ENCODE data around the gene IL4I1.

The IL4I1 gene

DNA sequence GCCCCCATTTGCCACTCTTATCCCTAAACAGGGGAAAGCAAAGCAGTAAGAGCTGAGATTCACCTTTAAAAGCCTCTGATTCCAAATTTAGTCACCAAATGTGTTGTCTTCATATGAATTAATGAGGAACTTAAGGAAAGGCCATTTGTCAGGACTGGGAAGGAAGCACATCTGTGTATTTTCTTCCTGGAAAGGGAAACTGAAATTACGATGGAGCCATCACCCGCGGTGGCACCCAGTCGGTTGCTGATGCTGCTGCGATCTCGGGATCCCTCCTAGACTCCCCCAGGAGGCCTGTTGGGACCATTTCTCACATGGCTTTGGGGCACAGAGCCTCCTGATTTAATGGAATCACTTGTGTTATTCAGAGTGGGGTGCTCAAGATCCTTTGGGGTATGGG lies 7.4 kb upstream of the IL4I1 start:
- no peak for DNase-seq (ENCODE audit: low read depth)
- TF ChIP-seq, protein P1, sequence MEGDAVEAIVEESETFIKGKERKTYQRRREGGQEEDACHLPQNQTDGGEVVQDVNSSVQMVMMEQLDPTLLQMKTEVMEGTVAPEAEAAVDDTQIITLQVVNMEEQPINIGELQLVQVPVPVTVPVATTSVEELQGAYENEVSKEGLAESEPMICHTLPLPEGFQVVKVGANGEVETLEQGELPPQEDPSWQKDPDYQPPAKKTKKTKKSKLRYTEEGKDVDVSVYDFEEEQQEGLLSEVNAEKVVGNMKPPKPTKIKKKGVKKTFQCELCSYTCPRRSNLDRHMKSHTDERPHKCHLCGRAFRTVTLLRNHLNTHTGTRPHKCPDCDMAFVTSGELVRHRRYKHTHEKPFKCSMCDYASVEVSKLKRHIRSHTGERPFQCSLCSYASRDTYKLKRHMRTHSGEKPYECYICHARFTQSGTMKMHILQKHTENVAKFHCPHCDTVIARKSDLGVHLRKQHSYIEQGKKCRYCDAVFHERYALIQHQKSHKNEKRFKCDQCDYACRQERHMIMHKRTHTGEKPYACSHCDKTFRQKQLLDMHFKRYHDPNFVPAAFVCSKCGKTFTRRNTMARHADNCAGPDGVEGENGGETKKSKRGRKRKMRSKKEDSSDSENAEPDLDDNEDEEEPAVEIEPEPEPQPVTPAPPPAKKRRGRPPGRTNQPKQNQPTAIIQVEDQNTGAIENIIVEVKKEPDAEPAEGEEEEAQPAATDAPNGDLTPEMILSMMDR (IDR thresholded peaks at IDR 0.05; ENCODE audit: low read depth, low read length): no peak
- TF ChIP-seq, protein P2, sequence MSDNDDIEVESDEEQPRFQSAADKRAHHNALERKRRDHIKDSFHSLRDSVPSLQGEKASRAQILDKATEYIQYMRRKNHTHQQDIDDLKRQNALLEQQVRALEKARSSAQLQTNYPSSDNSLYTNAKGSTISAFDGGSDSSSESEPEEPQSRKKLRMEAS (IDR thresholded peaks at IDR 0.05; ENCODE audit: low read depth, low read length): no peak
- no peak for TF ChIP-seq POLR2A (IDR thresholded peaks at IDR 0.05; ENCODE audit: extremely low read depth, insufficient read length)
- no peak for TF ChIP-seq MYC (IDR thresholded peaks at IDR 0.05; ENCODE audit: low read depth, low read length)
- no peak overlapping the region for H3K4me3 ChIP-seq (ENCODE audit: low read depth, low read length)

DNA sequence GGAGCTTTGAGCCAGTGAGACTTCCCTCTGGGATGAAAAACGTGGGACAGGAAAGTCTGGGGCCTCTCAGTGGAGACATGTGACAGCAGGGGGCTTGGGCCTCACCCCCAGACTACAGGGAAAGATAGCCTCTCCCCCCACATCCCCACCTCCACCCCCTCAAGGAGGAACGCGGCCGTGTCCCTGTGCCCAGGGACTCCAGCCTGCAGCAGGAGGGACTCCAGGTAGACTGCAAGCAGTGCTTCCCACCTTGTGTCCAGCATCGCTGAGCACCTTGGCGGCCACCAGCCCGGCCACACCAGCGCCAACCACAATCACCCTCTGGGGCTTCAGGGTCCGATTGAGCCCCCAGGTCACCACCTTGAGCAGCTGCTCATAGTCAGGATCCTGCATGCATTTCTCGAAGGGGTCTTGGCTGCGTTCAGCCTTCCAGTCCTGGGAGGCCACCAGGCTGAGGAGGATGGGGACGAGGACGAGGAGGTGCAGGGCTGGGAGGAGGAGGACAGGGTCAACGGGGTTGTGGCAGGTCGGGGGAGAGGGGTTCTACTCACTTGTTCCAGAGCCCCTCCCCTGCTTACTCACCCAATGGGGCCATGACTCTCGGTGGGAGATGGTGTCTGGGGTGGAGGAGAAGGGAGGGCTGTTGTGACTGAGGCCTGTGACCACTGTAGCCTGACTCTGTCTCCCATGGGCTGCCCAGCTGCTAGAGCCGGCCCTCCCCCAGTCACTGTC lies 955 bp downstream of the IL4I1 start:
- DNase-seq (ENCODE audit: low read depth): no peak
- no peak overlapping the region for H3K4me3 ChIP-seq (ENCODE audit: low read depth, low read length)
- TF ChIP-seq, protein P2 (IDR thresholded peaks at IDR 0.05; ENCODE audit: low read depth, low read length): no peak
- TF ChIP-seq, protein P1 (IDR thresholded peaks at IDR 0.05; ENCODE audit: low read depth, low read length): no peak
- TF ChIP-seq POLR2A (IDR thresholded peaks at IDR 0.05; ENCODE audit: extremely low read depth, insufficient read length): no peak
- no peak for TF ChIP-seq MYC (IDR thresholded peaks at IDR 0.05; ENCODE audit: low read depth, low read length)

DNA sequence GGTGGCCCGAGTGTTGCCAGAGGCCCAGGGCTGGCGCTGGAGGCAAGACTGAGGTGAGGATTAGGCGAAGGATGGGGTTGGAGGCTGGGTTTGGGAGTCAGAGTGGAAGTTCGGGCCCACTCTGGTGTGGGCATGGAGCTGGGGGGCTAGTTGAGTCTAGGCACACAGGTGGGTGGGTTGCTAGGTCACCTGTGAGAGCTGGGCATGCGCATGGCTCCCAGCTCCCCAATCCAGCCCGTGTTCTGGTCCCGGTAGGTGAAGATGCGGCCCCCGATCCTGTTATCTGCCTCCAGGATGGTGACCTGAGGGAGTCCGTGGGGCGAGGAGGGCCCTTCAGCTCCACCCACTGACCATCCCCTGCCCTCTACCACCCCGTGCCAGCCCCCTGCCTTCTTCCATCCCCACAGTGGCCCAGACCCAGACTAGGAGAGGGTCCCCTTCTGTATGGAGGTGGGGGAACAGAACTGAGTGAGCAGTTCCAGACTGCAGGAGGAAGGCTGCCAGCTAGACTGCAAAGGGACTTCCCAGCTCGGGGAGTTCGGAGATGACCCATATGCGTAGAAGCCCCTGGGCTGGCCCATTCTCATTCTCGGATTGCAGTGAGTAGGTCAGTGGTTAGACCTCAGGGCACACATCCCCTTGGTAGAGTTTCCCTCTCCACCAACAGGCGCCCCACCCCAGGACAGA lies 1.7 kb downstream of the IL4I1 start:
- no peak for DNase-seq (ENCODE audit: low read depth)
- no peak overlapping the region for H3K4me3 ChIP-seq (ENCODE audit: low read depth, low read length)
- TF ChIP-seq POLR2A (IDR thresholded peaks at IDR 0.05; ENCODE audit: extremely low read depth, insufficient read length) (no peak), MYC (IDR thresholded peaks at IDR 0.05; ENCODE audit: low read depth, low read length) (no peak)
- TF ChIP-seq, protein P1 (IDR thresholded peaks at IDR 0.05; ENCODE audit: low read depth, low read length): no peak
- TF ChIP-seq, protein P2 (IDR thresholded peaks at IDR 0.05; ENCODE audit: low read depth, low read length): no peak

DNA sequence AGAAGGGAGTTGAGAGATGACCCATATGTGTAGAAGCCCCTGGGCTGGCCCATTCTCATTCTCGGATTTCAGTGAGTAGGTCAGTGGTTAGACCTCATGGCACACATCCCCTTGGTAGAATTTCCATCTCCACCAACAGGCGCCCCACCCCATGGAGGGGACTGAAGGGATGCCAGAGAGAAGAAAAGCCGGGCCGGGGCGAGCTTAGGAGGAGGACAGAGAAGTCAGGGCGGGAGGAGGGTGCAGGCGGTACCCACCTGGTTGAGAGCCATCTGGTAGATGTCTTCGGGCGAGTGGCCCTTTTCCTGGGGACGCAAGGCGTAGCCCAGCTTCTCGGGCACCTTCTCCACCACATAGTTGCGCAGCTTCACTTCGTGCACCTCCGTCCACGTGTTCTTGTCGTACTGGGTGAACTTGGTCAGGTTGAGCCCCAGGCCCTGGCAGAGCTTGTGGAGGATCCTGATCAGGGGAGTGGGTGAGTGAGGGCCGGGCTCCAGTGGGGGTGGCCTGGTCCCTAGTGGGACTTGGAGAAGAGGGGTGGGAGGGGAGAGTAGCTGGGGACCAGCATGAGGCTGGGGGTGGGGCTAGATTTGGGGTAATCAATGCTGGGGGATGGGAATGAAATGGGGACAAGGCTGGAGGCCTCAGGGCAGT lies 2.5 kb downstream of the IL4I1 start:
- H3K4me3 ChIP-seq (ENCODE audit: low read depth, low read length): no peak overlapping the region
- no peak for DNase-seq (ENCODE audit: low read depth)
- TF ChIP-seq POLR2A (IDR thresholded peaks at IDR 0.05; ENCODE audit: extremely low read depth, insufficient read length) (no peak), MYC (IDR thresholded peaks at IDR 0.05; ENCODE audit: low read depth, low read length) (no peak)
- TF ChIP-seq, protein P1 (IDR thresholded peaks at IDR 0.05; ENCODE audit: low read depth, low read length): no peak
- TF ChIP-seq, protein P2 (IDR thresholded peaks at IDR 0.05; ENCODE audit: low read depth, low read length): no peak

DNA sequence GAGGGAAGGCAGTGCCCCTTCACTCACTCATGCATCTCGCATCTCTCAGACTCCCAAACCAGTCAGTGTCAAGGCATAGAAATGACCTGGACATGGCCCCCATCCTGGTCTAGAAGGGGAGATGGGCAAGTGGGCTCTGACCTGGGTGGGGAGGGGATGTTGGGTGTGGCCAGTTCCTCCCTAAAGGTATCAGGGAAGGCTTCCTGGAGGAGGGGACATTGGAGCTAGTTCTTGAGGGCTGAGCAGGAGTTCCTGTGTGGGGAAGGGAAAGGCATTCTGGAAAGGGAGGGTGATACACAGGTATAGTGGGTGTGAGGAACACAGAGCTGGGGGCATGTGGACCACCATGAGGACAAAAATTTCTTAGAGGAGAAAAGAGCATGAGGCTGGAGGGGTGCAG lies 4.0 kb downstream of the IL4I1 start:
- H3K4me3 ChIP-seq (ENCODE audit: low read depth, low read length): no peak overlapping the region
- TF ChIP-seq, protein P2 (IDR thresholded peaks at IDR 0.05; ENCODE audit: low read depth, low read length): no peak
- TF ChIP-seq, protein P1 (IDR thresholded peaks at IDR 0.05; ENCODE audit: low read depth, low read length): no peak
- TF ChIP-seq MYC (IDR thresholded peaks at IDR 0.05; ENCODE audit: low read depth, low read length) (no peak), POLR2A (IDR thresholded peaks at IDR 0.05; ENCODE audit: extremely low read depth, insufficient read length) (no peak)
- DNase-seq (ENCODE audit: low read depth): no peak

Measured in NB4 (cell line).